Renal pelvis (tissue), 4 donors: ENCODE measurements around the gene KIAA0513. TPM values are rescaled to one million over a fixed set of nuclear protein-coding genes. Genes with fewer than 3 reads are reported as not detected.
"Not testable (repeated sequence)": the region's sequence is repeated elsewhere in the genome, so short reads cannot be mapped to it uniquely, and the experiment has no call there.

Source experiments
- DNase-seq: peaks from one replicate; pipeline ENCODE4 v3.0.0-alpha.2; 2013
- polyA plus RNA-seq, 3 donors: library from polyadenylated mRNA; unstranded; fragments of 120-200 nt; gene quantifications; one replicate each; pipeline ENCODE4 v1.2.1, GENCODE V29; 2013; ENCODE audit not compliant: insufficient read length in 3 of 3

Gene KIAA0513
- polyA plus RNA-seq, 3 donors: 4.8 to 5.2 (median 5.0) TPM

- no peak for DNase-seq
Observed at GRCh38 chr16:85107083-85107482, 79.5 kb downstream of the KIAA0513 start.

GRCh38 chr16:85107532-85107931 is 79.9 kb downstream of the KIAA0513 start:
- DNase-seq: no peak

GRCh38 chr16:85110105-85110504 is 82.5 kb downstream of the KIAA0513 start:
- no peak for DNase-seq

GRCh38 chr16:85111184-85111583 is 83.6 kb downstream of the KIAA0513 start:
- DNase-seq: no peak

GRCh38 chr16:85112364-85112763 is 84.8 kb downstream of the KIAA0513 start, which contains the start of gene CIBAR2:
Gene CIBAR2 (minus strand): TSS chr16:85112472. CDS start chr16:85112352, 120 bp downstream.
- no peak for DNase-seq

GRCh38 chr16:85113168-85113733 is 85.7 kb downstream of the KIAA0513 start:
- no peak for DNase-seq

GRCh38 chr16:85113913-85114312 is 86.3 kb downstream of the KIAA0513 start:
- DNase-seq: no peak

- DNase-seq: peak; percentile 85
Observed at GRCh38 chr16:85114909-85115567, 87.4 kb downstream of the KIAA0513 start.

GRCh38 chr16:85117418-85117817 is 89.8 kb downstream of the KIAA0513 start:
- no peak for DNase-seq

- no peak for DNase-seq
Observed at GRCh38 chr16:85120006-85120340, 92.4 kb downstream of the KIAA0513 start.

GRCh38 chr16:85123441-85123840 is 95.8 kb downstream of the KIAA0513 start:
- not testable (repeated sequence) for DNase-seq

- no peak for DNase-seq
Observed at GRCh38 chr16:85123891-85124635, 96.5 kb downstream of the KIAA0513 start.

GRCh38 chr16:85124636-85125346 is 97.2 kb downstream of the KIAA0513 start:
- DNase-seq: no peak

GRCh38 chr16:85125570-85126393 is 98.2 kb downstream of the KIAA0513 start:
- DNase-seq: no peak

GRCh38 chr16:85126394-85126704 is 98.8 kb downstream of the KIAA0513 start:
- no peak for DNase-seq

- peak; percentile 92 for DNase-seq
Observed at GRCh38 chr16:85126705-85127378, 99.2 kb downstream of the KIAA0513 start.

- DNase-seq: no peak
Observed at GRCh38 chr16:85127379-85127723, 99.8 kb downstream of the KIAA0513 start.

GRCh38 chr16:85128079-85128837 is 100.7 kb downstream of the KIAA0513 start:
- DNase-seq: no peak

GRCh38 chr16:85129876-85130704 is 102.5 kb downstream of the KIAA0513 start:
- peak; percentile 73 for DNase-seq

- no peak for DNase-seq
Observed at GRCh38 chr16:85130705-85131028, 103.1 kb downstream of the KIAA0513 start.
